K562 (cell line): ENCODE data around the gene FXYD4. TPM values are rescaled to one million over a fixed set of nuclear protein-coding genes. Genes with fewer than 3 reads are reported as not detected.
A peak's percentile ranks its signal among the peaks of the same experiment; 100 is the strongest.

Experiments
- CREM ChIP-seq: IDR thresholded peaks from 2 replicates; pipeline ENCODE4 v1.6.1; 2014; ENCODE audit warnings: antibody characterized with exemption, low read depth
- CTBP1 ChIP-seq: fragments of 450-650 bp; IDR thresholded peaks from 2 replicates; pipeline ENCODE4 v1.6.1; 2016; ENCODE audit warnings: borderline replicate concordance
- CXXC5 ChIP-seq: fragments of 250-450 bp; sonication (Bioruptor Pico); IDR thresholded peaks from 2 replicates; pipeline ENCODE4 v1.8.0; 2022; ENCODE audit warnings: inconsistent platforms, mild to moderate bottlenecking, moderate library complexity
- E2F3 ChIP-seq: fragments of 250-450 bp; sonication (Bioruptor Pico); IDR thresholded peaks from 2 replicates; pipeline ENCODE4 v1.4.0; 2020; ENCODE audit warnings: mild to moderate bottlenecking
- EHMT2 ChIP-seq: fragments of 450-650 bp; IDR thresholded peaks from 2 replicates; pipeline ENCODE4 v1.6.1; 2018; ENCODE audit warnings: antibody characterized with exemption
- ERF ChIP-seq: fragments of 450-650 bp; formaldehyde crosslinking; IDR thresholded peaks from 2 replicates; pipeline ENCODE4 v1.4.0; 2020; ENCODE audit warnings: mild to moderate bottlenecking, mixed read lengths
- ETV1 ChIP-seq: fragments of 450-650 bp; conservative IDR thresholded peaks from 2 replicates; pipeline ENCODE4 v1.6.1; 2016; ENCODE audit warnings: missing genetic modification characterization, control low read depth, low read depth, missing compliant biosample characterization
- HDAC1 ChIP-seq, 2 experiments: fragments of 450-650 bp; IDR thresholded peaks; 2 replicates each; pipeline ENCODE4 v1.6.1; 2016 to 2017; ENCODE audit warnings: inconsistent platforms in 1 of 2, mild to moderate bottlenecking in 1 of 2, moderate library complexity in 1 of 2
- MAFK ChIP-seq: IDR thresholded peaks from 2 replicates; pipeline ENCODE4 v1.6.1; 2011; ENCODE audit warnings: low read length, improper control_type of control experiment
- MCM7 ChIP-seq, 2 experiments: fragments of 450-650 bp; IDR thresholded peaks; 2 replicates each; pipeline ENCODE4 v1.6.1; 2016 to 2018
- MEIS2 ChIP-seq: fragments of 450-650 bp; IDR thresholded peaks from 2 replicates; pipeline ENCODE4 v1.6.1; 2014; ENCODE audit warnings: mild to moderate bottlenecking; ENCODE audit not compliant: partially characterized antibody
- PRDM10 ChIP-seq: fragments of 450-650 bp; IDR thresholded peaks from 2 replicates; pipeline ENCODE4 v1.6.1; 2018; ENCODE audit not compliant: partially characterized antibody
- RBM25 ChIP-seq: fragments of 200-400 bp; formaldehyde crosslinking; IDR thresholded peaks from 2 replicates; pipeline ENCODE4 v1.6.1; 2018; ENCODE audit warnings: low read length, low read depth, moderate library complexity; ENCODE audit not compliant: severe bottlenecking
- SAFB2 ChIP-seq: fragments of 200-400 bp; formaldehyde crosslinking; IDR thresholded peaks from 2 replicates; pipeline ENCODE4 v1.6.1; 2018; ENCODE audit warnings: borderline replicate concordance, low read length, low read depth, moderate library complexity; ENCODE audit not compliant: severe bottlenecking
- SAP30 ChIP-seq: fragments of 200-600 bp; sonication (generic); IDR thresholded peaks from 2 replicates; pipeline ENCODE4 v1.6.1; 2012; ENCODE audit warnings: borderline replicate concordance, low read depth, mild to moderate bottlenecking, moderate library complexity, low read length, control low read depth, inconsistent platforms; ENCODE audit not compliant: insufficient read depth, poor library complexity, severe bottlenecking
- SPI1 ChIP-seq: IDR thresholded peaks from 2 replicates; pipeline ENCODE4 v1.6.1; 2011; ENCODE audit warnings: low read depth, low read length, control low read depth, borderline replicate concordance
- TAF1 ChIP-seq: IDR thresholded peaks from 2 replicates; pipeline ENCODE4 v1.6.1; 2011; ENCODE audit warnings: mild to moderate bottlenecking, low read length, moderate library complexity; ENCODE audit not compliant: insufficient read depth, control insufficient read depth, severe bottlenecking; ENCODE audit errors: extremely low read depth
- TAF15 ChIP-seq: fragments of 200-400 bp; formaldehyde crosslinking; IDR thresholded peaks from 2 replicates; pipeline ENCODE4 v1.6.1; 2017; ENCODE audit warnings: mild to moderate bottlenecking, low read depth, low read length, moderate library complexity
- YY1 ChIP-seq, 3 experiments: IDR thresholded peaks; 2 replicates each; pipeline ENCODE4 v1.6.1; 2011; ENCODE audit warnings: low read length in 2 of 3, mild to moderate bottlenecking in 2 of 3, moderate library complexity in 2 of 3, borderline replicate concordance in 1 of 3, control low read depth in 1 of 3, low read depth in 1 of 3; ENCODE audit not compliant: insufficient read depth in 3 of 3, insufficient replicate concordance in 2 of 3, control insufficient read depth in 1 of 3, insufficient read length in 1 of 3; ENCODE audit errors: extremely low read depth in 1 of 3
- ZBED1 ChIP-seq: IDR thresholded peaks from 2 replicates; pipeline ENCODE4 v1.6.1; 2014
- ZFP1 ChIP-seq: fragments of 450-650 bp; formaldehyde crosslinking; IDR thresholded peaks from 2 replicates; pipeline ENCODE4 v1.4.0; 2020; ENCODE audit warnings: mild to moderate bottlenecking, mixed read lengths
- ZFP36 ChIP-seq: fragments of 150-350 bp; IDR thresholded peaks from 2 replicates; pipeline ENCODE4 v1.6.1; 2018; ENCODE audit warnings: low read length, low read depth; ENCODE audit not compliant: partially characterized antibody
- ZNF12 ChIP-seq: sonication (generic); formaldehyde crosslinking; IDR thresholded peaks from 2 replicates; pipeline ENCODE4 v1.4.0; 2020; ENCODE audit warnings: mild to moderate bottlenecking, missing genetic modification reagents
- ZNF395 ChIP-seq: fragments of 200-800 bp; sonication (Bioruptor generic); IDR thresholded peaks from 2 replicates; pipeline ENCODE4 v1.6.1; 2017; ENCODE audit warnings: missing genetic modification characterization, missing compliant biosample characterization
- polyA plus RNA-seq, 8 experiments: library from polyadenylated mRNA; depleted of rRNA in 4 of 8; stranded (reverse) in 5 of 8; unstranded in 3 of 8; fragments of >200 nt; fragmentation: Nextera tagmentation in 2 of 8; fragmentation: Illumina TruSeq in 1 of 8; extraction: Ambion mirVana in 2 of 8; extraction: Trizol in 1 of 8; gene quantifications; 2 replicates each; pipeline versions ENCODE4 v1.2.1 to v1.2.3, GENCODE V29; 2011 to 2014; ENCODE audit warnings: inconsistent platforms in 1 of 8, missing spikeins in 1 of 8
- total RNA-seq, 7 experiments: library from RNA; depleted of rRNA in 6 of 7; stranded (reverse); fragments of >200 nt in 6 of 7; fragmentation: Illumina TruSeq in 2 of 7; extraction: Trizol in 2 of 7; gene quantifications; 2 replicates each; pipeline versions ENCODE4 v1.2.1 to v1.2.3, GENCODE V29; 2011 to 2021; ENCODE audit warnings: low replicate concordance in 1 of 7

The FXYD4 gene
- total and polyA plus RNA-seq, 9 of the 15 experiments (the other 6 are each of a cell fraction or from before 2014, with no cell fraction given): not detected

DNA sequence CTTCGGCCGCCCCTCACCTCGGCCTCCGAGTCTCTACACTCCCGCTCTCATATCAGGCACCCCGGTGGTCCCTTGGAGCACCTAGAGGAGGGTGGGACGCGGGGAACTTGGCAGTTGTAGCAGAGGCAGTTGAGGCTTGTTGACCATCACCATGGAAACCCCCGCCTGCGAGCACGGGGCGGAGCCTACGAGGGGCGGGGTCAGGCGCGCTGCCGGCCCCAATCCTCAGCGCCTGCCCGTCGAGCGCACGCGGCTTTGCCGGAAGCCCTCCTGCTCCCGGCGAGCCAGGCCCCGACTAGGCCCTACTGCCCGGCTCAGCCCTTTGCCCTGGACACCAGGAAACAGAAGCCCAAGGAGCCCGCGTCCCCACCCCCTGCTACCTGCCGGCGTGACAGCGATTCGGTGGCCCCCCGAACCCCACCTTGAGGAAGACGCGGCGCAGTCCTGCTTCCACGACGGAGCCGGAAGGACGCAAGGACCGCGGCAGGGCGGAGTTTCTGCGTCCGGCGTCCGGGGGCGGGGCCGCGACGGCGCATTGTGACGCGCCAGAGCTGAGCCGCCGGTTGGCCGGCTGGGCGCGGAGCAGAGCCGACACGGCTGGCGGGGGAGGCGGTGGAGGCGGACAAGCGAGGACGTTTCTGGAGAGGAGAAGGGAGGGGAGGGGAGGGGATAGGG lies 37.4 kb downstream of the FXYD4 start, which contains the start of gene HNRNPF (continued):
- TF ChIP-seq CTBP1: peak; percentile 97
- no peak for TF ChIP-seq PRDM10
- peak in 1 of 3 experiments; percentile 35 for TF ChIP-seq YY1 (IDR thresholded peaks at IDR 0.05; ENCODE audit: borderline replicate concordance in 1 of 3, control insufficient read depth in 1 of 3, extremely low read depth in 1 of 3, insufficient read depth in 3 of 3, insufficient read length in 1 of 3, insufficient replicate concordance in 2 of 3, low read depth in 1 of 3, low read length in 2 of 3)
- peak; percentile 83 to 95; a peak in 3 of 4 replicates for TF ChIP-seq HDAC1 (IDR thresholded peaks at IDR 0.05)
- no peak for TF ChIP-seq MCM7 (IDR thresholded peaks at IDR 0.05)
- 0 out of 2 replicates have a peak, but pooled peaks have one; percentile 22 for TF ChIP-seq MAFK
- TF ChIP-seq TAF15: no peak
- peak; percentile 93 for TF ChIP-seq SAP30
- no peak for TF ChIP-seq SAFB2
- peak; percentile 96 for TF ChIP-seq CREM
- peak; percentile 97 for TF ChIP-seq ZNF395
- TF ChIP-seq ERF (CRISPR knock-in tag): peak; percentile 90; the same call in 1 of the 2 replicates
- no peak for TF ChIP-seq ZFP36
- TF ChIP-seq TAF1: peak; percentile 58
- peak; percentile 22 for TF ChIP-seq RBM25
- TF ChIP-seq MEIS2: no peak
- no peak for TF ChIP-seq ZFP1 (CRISPR knock-in tag)
- peak; percentile 76; the same call in 1 of the 2 replicates for TF ChIP-seq ZNF12 (CRISPR knock-in tag)
- TF ChIP-seq ETV1: peak; percentile 95
- peak; percentile 94 for TF ChIP-seq E2F3 (CRISPR knock-in tag)
- 0 out of 2 replicates have a peak, but pooled peaks have one; percentile 24 for TF ChIP-seq ZBED1
- TF ChIP-seq EHMT2: no peak
- TF ChIP-seq CXXC5 (CRISPR knock-in tag): peak; percentile 98
- TF ChIP-seq SPI1: no peak
